ENCODE measurements around the gene THRB. TPM values are rescaled to one million over a fixed set of nuclear protein-coding genes. Genes with fewer than 3 reads are reported as not detected.
A peak's percentile ranks its signal among the peaks of the same experiment; 100 is the strongest.

The THRB gene
- total RNA-seq, 6 experiments from 2014 or later, result 14.5 to 29.5 (median 17.3) TPM

DNA sequence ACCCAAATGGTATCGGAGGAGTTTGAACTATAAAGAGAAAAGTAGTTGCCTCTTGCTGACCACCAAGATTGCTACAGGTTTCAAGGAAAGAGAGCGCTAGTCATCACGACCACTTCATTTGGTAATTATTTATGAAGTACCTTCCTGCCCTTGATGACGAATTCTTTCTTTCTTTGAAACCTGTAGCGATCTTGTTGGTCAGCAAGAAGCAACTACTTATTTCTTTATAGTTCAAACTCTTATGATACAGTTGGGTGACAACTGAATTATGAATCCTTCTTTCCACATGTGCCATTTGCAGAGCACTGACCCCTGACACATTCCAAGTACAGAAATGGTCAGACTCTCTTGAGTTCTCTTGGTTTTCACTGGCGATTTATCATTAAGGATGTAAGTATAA lies 46.8 kb downstream of the THRB start:
- Histone ChIP-seq H3K27ac (peak overlapping the region in 1 of 3 donors; percentile 86), H3K36me3 (no peaks in the 10 kb centered on the region), H3K4me1 (peaks cover 0 to 38% (median 10%) of the 10 kb centered on the region in 4 donors), H3K27me3 (no peaks in the 10 kb centered on the region), H3K9me3 (no peaks in the 10 kb centered on the region), H3K4me3 (no peak overlapping the region)
- WGBS (ENCODE audit: insufficient coverage, low coverage, low lambda C conversion rate, missing lambda C conversion rate), result 81% methylated on average over 6 of the region's 6 CpGs
- ATAC-seq (no peak), DNase-seq (no peak)
- intact Hi-C loops (cut with DNase I), result no loop called here
- TF ChIP-seq POLR2A (IDR thresholded peaks at IDR 0.05) (no peak), CTCF (IDR thresholded peaks at IDR 0.05) (no peak)

DNA sequence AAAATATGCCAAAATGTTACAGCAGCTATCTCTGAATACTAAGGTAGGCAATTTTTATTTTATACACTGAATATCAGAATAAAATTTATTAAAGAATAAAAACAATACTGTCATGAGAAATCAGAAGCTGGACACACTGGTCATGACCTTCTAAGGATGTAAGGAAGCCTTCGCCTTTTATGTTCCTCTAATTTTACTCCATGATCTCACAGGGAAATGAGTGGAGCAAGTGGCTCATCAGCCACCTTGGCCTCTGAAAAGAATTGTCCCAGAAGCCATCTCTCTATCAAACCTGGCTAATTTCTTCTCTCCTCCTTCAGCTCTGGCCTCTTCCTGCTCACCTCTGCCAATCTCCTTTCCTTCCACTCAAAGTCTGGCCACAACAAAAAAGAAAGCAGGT lies 48.6 kb downstream of the THRB start:
- DNase-seq (no peak), ATAC-seq (no peak)
- intact Hi-C loops (cut with DNase I), result no loop called here
- Histone ChIP-seq H3K4me3 (no peak overlapping the region), H3K27me3 (no peaks in the 10 kb centered on the region), H3K4me1 (peaks cover 0 to 33% (median 6%) of the 10 kb centered on the region in 4 donors), H3K36me3 (no peaks in the 10 kb centered on the region), H3K9me3 (no peaks in the 10 kb centered on the region), H3K27ac (no peak overlapping the region)
- WGBS (ENCODE audit: insufficient coverage, low coverage, low lambda C conversion rate, missing lambda C conversion rate), result 93% methylated on average over 1 of the region's 1 CpG
- no peak for TF ChIP-seq CTCF (IDR thresholded peaks at IDR 0.05)
- no peak for TF ChIP-seq POLR2A (IDR thresholded peaks at IDR 0.05)

DNA sequence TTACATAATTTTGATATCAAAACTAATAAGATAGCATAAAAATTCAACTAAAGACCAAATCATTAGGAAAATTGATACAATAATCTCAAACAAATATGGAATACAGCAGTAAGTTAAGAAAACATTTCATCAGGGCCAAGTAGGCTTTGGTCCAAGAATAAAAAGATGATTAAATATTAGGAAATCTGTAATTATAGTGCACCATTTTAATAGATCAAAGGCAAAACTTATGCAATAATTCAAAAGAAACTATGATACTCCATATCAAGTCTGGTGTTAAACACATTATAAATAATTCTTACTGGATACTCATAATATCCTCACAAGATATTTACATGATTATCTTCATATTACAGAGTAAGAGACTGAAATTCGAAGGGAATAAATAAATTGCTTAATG lies 51.2 kb downstream of the THRB start:
- TF ChIP-seq POLR2A (IDR thresholded peaks at IDR 0.05), result no peak
- no peak for TF ChIP-seq CTCF (IDR thresholded peaks at IDR 0.05)
- no peaks in the 10 kb centered on the region for H3K36me3 ChIP-seq
- no peaks in the 10 kb centered on the region for H3K9me3 ChIP-seq
- intact Hi-C loops (cut with DNase I), result no loop called here
- no peak for ATAC-seq
- peaks cover 0 to 35% (median 6%) of the 10 kb centered on the region in 4 donors for H3K4me1 ChIP-seq
- no peak overlapping the region for H3K27ac ChIP-seq
- DNase-seq, result no peak
- no peaks in the 10 kb centered on the region for H3K27me3 ChIP-seq
- H3K4me3 ChIP-seq, result no peak overlapping the region
- 9% methylated on average over 1 of the region's 1 CpG for WGBS (ENCODE audit: insufficient coverage, low coverage, low lambda C conversion rate, missing lambda C conversion rate)

DNA sequence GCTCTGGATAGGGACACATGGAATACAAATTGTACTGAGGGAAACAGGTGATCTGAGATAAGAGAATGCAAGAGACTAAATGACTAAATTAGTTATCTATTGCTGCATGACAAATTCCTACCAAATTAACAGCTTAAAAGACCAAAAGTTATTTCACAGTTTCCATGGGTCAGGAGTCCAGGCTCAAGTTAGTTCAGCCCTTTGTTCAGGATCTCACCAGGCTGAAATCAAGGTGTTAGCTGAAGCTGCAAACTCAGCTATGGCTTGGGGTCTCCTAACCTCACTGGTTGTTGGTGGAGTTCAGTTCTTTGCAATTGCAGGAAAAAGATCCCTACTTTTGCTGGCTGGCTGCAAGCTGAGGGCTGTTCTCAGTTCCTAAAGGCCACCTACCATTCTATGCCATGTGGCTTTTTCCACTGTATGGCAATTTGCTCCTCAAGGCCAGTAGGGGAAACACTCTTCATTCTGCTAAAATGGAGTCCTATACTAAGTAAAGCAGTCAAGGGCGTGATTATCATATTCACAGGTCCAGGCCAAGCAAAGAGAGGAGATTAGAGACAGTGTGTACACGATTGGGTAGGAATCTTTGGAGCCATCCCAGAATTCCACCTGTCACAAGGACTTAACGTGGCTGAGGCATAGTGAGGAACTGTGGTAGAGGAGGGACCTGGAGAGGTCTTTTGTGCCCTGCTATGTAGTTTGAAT lies 53.7 kb downstream of the THRB start:
- WGBS (ENCODE audit: insufficient coverage, low coverage, low lambda C conversion rate, missing lambda C conversion rate), result 51% methylated on average over 3 of the region's 3 CpGs
- Histone ChIP-seq H3K9me3 (no peaks in the 10 kb centered on the region), H3K27me3 (no peaks in the 10 kb centered on the region), H3K4me3 (no peak overlapping the region), H3K4me1 (peaks cover 0 to 36% (median 5%) of the 10 kb centered on the region in 4 donors), H3K36me3 (no peaks in the 10 kb centered on the region), H3K27ac (no peak overlapping the region)
- DNase-seq (no peak), ATAC-seq (peak; percentile 24 to 53 (median 41))
- intact Hi-C loops (cut with DNase I), result no loop called here
- TF ChIP-seq CTCF (IDR thresholded peaks at IDR 0.05) (no peak), POLR2A (IDR thresholded peaks at IDR 0.05) (no peak)
